ENCODE results near the gene KMT2D. TPM values are rescaled to one million over a fixed set of nuclear protein-coding genes. Genes with fewer than 3 reads are reported as not detected.

The KMT2D gene
- total RNA-seq, 4 donors from 2014 or later: 88.1 to 121 (median 104) TPM

DNA sequence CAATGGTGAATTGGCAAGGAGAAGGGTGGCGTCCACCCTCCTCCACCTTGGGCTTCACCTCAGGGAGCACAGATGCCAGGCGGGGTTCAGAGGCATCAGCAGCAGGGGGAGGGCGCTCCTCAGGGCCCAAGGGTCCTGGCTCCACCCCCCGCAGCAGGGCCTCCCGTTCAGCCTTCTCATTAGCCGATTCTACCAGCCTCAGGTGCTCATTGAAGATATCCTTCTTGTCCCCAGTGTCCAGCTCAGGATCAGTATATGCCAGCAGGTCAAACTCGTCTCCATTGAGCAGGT, 22.7 kb downstream of the KMT2D start:
- H3K4me1 ChIP-seq: no peaks in the 10 kb centered on the region
- no peak overlapping the region for H3K4me3 ChIP-seq
- H3K27ac ChIP-seq: no peak overlapping the region
- H3K9me3 ChIP-seq: no peaks in the 10 kb centered on the region
- DNase-seq (ENCODE audit: low spot score in 2 of 2): no peak
- TF ChIP-seq POLR2A (IDR thresholded peaks at IDR 0.05) (no peak), POLR2AphosphoS5 (IDR thresholded peaks at IDR 0.05) (no peak), EP300 (IDR thresholded peaks at IDR 0.05) (no peak)
- TF ChIP-seq, protein P1, sequence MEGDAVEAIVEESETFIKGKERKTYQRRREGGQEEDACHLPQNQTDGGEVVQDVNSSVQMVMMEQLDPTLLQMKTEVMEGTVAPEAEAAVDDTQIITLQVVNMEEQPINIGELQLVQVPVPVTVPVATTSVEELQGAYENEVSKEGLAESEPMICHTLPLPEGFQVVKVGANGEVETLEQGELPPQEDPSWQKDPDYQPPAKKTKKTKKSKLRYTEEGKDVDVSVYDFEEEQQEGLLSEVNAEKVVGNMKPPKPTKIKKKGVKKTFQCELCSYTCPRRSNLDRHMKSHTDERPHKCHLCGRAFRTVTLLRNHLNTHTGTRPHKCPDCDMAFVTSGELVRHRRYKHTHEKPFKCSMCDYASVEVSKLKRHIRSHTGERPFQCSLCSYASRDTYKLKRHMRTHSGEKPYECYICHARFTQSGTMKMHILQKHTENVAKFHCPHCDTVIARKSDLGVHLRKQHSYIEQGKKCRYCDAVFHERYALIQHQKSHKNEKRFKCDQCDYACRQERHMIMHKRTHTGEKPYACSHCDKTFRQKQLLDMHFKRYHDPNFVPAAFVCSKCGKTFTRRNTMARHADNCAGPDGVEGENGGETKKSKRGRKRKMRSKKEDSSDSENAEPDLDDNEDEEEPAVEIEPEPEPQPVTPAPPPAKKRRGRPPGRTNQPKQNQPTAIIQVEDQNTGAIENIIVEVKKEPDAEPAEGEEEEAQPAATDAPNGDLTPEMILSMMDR (IDR thresholded peaks at IDR 0.05): no peak
- no peaks in the 10 kb centered on the region for H3K27me3 ChIP-seq
- H3K36me3 ChIP-seq: peaks cover 94% of the 10 kb centered on the region
- 100% methylated on average over 1 of the region's 7 CpGs for WGBS

DNA sequence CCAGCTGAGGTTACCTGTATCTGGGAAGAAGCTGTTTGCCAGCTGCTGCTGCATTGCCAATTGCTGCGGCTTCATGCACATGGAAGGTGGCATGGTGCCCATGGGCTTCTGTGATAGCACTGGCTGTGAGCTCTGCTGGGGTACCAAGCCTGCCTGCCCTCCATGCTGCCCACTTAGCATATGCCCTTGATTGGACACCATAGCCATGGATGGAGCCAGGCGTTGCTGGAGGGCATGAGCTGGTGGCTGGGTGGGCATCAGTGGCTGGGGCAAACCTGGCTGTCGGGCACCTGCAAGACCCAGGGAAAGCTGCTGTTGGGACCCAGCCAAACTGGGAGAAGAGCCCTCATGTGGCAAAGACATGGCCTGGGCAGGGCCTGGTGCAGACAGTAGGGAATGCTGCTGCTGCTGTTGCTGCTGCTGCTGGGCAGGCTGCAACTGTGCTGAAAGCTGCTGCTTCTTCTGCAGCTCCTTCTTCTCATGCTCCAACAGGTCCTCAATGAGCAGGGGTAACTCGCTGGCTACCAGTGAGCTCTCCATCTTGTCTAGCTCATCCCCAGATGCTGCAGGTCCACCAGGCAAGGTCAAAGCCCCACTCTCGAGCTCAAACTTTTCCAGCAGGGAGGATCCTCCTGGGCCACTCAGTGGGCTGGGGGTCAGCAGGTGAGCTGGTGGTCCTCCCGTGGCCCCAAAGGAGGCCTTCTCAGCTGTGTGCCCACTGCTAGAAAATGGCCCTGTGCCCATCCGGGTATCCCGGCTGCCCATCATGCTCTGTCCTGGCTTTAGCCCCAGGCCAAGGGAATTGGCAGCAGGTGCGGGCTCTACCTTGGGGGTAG, 23.3 kb downstream of the KMT2D start:
- H3K9me3 ChIP-seq: no peaks in the 10 kb centered on the region
- H3K27ac ChIP-seq: no peak overlapping the region
- H3K4me3 ChIP-seq: no peak overlapping the region
- H3K36me3 ChIP-seq: peaks cover 94% of the 10 kb centered on the region
- no peaks in the 10 kb centered on the region for H3K4me1 ChIP-seq
- DNase-seq (ENCODE audit: low spot score in 2 of 2): no peak
- 81% methylated on average over 2 of the region's 9 CpGs for WGBS
- no peaks in the 10 kb centered on the region for H3K27me3 ChIP-seq
- TF ChIP-seq POLR2AphosphoS5 (IDR thresholded peaks at IDR 0.05) (no peak), POLR2A (IDR thresholded peaks at IDR 0.05) (no peak), EP300 (IDR thresholded peaks at IDR 0.05) (no peak)
- TF ChIP-seq, protein P1 (IDR thresholded peaks at IDR 0.05): no peak

DNA sequence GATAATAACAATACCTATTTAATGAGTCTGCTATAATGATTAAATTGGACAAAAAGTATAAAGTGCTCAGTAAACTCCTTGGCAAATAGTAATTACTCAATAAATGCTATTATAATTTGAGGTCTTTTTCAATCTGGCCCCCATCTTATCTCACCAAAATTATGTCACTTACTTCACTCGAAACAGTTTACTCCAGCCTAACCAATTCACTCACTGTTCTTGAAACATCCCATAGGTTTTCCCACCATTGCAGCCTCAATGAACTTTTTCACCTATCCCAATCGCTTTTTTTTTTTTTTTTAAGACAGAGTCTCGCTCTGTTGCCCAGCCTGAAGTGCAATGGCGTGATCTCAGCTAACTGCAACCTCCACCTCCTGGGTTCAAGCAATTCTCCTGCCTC, 24.6 kb downstream of the KMT2D start:
- H3K36me3 ChIP-seq: peaks cover 93% of the 10 kb centered on the region
- H3K27ac ChIP-seq: no peak overlapping the region
- no peak for DNase-seq (ENCODE audit: low spot score in 2 of 2)
- no peaks in the 10 kb centered on the region for H3K4me1 ChIP-seq
- TF ChIP-seq POLR2AphosphoS5 (IDR thresholded peaks at IDR 0.05) (no peak), EP300 (IDR thresholded peaks at IDR 0.05) (no peak), POLR2A (IDR thresholded peaks at IDR 0.05) (no peak)
- TF ChIP-seq, protein P1 (IDR thresholded peaks at IDR 0.05): no peak
- 70% methylated on average over 4 of the region's 4 CpGs for WGBS
- no peaks in the 10 kb centered on the region for H3K9me3 ChIP-seq
- H3K27me3 ChIP-seq: no peaks in the 10 kb centered on the region
- H3K4me3 ChIP-seq: no peak overlapping the region

DNA sequence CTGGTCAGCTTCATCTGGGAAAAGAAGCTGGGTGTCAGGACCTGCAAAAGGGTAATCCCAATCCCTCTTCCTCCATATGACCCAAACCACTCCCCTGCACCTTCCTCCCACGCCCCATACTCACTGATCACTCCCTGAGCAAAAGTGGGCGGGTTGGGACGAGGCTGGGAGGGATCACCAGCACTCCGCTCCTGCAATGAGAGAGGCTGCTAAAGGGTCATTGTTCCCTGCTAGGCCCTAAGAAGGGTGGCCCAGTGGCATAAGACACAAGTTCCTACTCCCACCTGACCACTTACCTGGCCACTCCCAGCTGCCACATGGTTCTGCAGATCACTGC, 26.3 kb downstream of the KMT2D start:
- 77% methylated on average over 4 of the region's 4 CpGs for WGBS
- H3K36me3 ChIP-seq: peaks cover 83% of the 10 kb centered on the region
- DNase-seq (ENCODE audit: low spot score in 2 of 2): peak in 1 of 2 donors; percentile 58
- H3K9me3 ChIP-seq: no peaks in the 10 kb centered on the region
- no peak overlapping the region for H3K27ac ChIP-seq
- TF ChIP-seq, protein P1 (IDR thresholded peaks at IDR 0.05): no peak
- TF ChIP-seq EP300 (IDR thresholded peaks at IDR 0.05): no peak
- TF ChIP-seq POLR2AphosphoS5 (IDR thresholded peaks at IDR 0.05): no peak
- no peak for TF ChIP-seq POLR2A (IDR thresholded peaks at IDR 0.05)
- no peaks in the 10 kb centered on the region for H3K4me1 ChIP-seq
- no peaks in the 10 kb centered on the region for H3K27me3 ChIP-seq
- H3K4me3 ChIP-seq: no peak overlapping the region

DNA sequence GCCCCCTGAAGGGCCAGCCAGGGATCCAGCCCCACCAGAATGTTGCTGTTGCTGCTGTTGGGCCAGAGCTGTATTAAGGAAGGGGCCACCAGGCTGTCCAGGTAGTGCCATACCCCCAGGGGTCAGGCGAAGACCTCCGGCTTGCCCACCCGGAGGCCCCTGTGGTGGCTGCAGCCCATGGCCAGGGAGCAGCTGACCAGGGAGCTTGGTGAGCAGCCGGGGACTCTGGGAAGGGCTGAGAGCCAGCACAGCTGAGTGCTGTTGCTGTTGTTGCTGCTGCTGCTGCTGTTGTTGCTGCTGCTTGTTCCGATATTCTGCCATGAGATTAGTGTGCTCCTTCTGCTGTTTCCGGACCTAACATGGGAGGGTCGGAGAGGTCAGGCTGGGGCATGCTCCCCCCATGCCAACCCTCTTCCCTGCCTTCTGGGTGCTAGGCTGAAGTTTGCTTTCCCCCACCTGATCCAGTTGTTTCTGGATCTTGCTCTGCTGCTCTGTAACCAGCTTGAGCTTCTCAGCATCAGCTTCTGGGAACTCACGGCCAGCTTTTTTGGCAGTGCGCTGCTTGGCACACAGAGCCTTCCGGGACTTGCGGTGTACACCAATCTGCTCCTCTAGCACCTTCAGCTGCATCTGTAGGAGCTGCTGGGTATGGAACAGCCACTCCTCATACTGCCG, 26.8 kb downstream of the KMT2D start:
- TF ChIP-seq EP300 (IDR thresholded peaks at IDR 0.05): no peak
- TF ChIP-seq POLR2AphosphoS5 (IDR thresholded peaks at IDR 0.05): no peak
- TF ChIP-seq, protein P1 (IDR thresholded peaks at IDR 0.05): no peak
- no peak for TF ChIP-seq POLR2A (IDR thresholded peaks at IDR 0.05)
- WGBS: 81% methylated on average over 12 of the region's 12 CpGs
- H3K36me3 ChIP-seq: peaks cover 83% of the 10 kb centered on the region

More for the DNA sequence above, 26.8 kb downstream of the KMT2D start:
- Histone ChIP-seq H3K27me3 (no peaks in the 10 kb centered on the region), H3K9me3 (no peaks in the 10 kb centered on the region), H3K4me1 (no peaks in the 10 kb centered on the region), H3K4me3 (no peak overlapping the region), H3K27ac (no peak overlapping the region)
- no peak for DNase-seq (ENCODE audit: low spot score in 2 of 2)
